HG02678 (cell line): ENCODE data around the gene ARFGEF2.
"Not testable (repeated sequence)": the region's sequence is repeated elsewhere in the genome, so short reads cannot be mapped to it uniquely, and the experiment has no call there.

ENCODE experiments used
- ATAC-seq: cut with Tn5 transposase; IDR thresholded peaks from one replicate; pipeline ENCODE4 v1.9.1; 2021; ENCODE audit warnings: mild to moderate bottlenecking, moderate library complexity; ENCODE audit not compliant: unreplicated experiment

Gene ARFGEF2

GRCh38 chr20:49046087-49046900 lies 124.8 kb downstream of the ARFGEF2 start, which contains the start of gene CSE1L:
Gene CSE1L (plus strand): TSS chr20:49046312. CDS start chr20:49058464, 12,152 bp downstream.
- ATAC-seq = peak; percentile 88

DNA sequence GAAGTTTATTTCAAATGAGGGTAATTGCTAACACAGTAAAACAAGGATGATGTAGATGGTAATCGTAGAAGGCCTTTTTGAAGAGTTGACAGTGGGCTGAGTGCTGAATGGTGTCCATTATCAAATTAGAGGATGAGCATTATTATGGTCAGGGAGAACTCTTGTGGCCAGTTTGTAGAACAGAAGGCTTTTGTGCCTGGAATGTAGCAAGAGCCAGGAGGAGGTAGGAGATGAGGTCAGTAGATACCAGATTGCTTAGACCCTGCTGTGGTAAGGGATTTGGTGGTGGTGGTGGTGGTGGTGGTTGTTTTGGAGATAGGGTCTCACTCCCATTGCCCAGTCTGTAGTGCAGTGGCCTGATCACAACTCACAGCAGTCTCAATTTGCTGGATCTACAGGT lies 130.8 kb downstream of the ARFGEF2 start:
- ATAC-seq = no peak

GRCh38 chr20:49054056-49054643 lies 132.6 kb downstream of the ARFGEF2 start:
- ATAC-seq = peak; percentile 69

DNA sequence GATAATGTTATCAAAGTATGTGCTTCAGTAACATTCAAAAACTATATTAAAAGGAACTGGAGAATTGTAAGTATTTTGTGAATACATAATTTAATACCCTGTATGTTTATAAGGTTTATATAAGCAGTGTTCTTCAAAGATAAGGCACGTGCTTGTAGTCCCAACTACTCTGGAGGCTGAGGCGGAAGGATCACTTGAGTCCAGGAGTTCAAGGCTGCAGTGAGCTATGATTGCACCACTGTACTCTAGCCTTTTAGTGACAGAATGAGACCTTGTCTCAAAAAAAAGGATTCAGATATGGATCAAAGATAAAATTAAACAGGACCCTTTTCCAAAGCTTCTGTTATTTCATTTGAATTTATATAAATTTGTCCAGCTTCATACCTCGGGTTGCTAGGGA lies 141.8 kb downstream of the ARFGEF2 start:
- ATAC-seq = no peak

- ATAC-seq = no peak
Measured at GRCh38 chr20:49074521-49074920, 153.0 kb downstream of the ARFGEF2 start.

GRCh38 chr20:49078310-49078709 lies 156.8 kb downstream of the ARFGEF2 start:
- ATAC-seq = no peak

DNA sequence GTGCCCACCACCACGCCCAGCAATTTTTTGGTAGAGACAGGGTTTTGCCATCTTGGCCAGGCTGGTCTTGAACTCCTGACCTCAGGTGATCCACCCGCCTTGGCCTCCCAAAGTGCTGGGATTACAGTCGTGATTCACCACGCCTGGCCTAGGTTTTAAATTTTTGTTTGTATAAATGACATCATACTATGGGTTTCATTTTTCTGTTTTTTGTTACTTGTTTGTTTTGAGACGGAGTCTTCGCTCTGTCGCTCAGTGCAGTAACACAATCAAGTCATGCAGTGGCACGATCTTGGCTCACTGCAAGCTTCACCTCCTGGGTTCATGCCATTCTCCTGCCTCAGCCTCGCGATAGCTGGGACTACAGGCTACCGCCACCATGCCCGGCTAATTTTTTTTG lies 160.8 kb downstream of the ARFGEF2 start:
- not testable (repeated sequence) for ATAC-seq
